Measurements from ENCODE around the gene SIM2.

SIM2 gene

GRCh38 chr21:36785615-36786014 is 86.7 kb downstream of the SIM2 start:
- H3K4me2 ChIP-seq (ENCODE audit: low read length): no peak overlapping the region

GRCh38 chr21:36786186-36786585 is 87.3 kb downstream of the SIM2 start:
- Histone ChIP-seq H3K9me3 (ENCODE audit: control insufficient read depth, low read length) (no peaks in the 10 kb centered on the region), H2AFZ (no peak overlapping the region), H3K79me2 (no peaks in the 10 kb centered on the region), H3K4me2 (ENCODE audit: low read length) (no peak overlapping the region), H3K4me1 (no peaks in the 10 kb centered on the region), H3K27ac (no peak overlapping the region), H3K27me3 (ENCODE audit: control insufficient read depth, insufficient read depth, low read length) (no peaks in the 10 kb centered on the region), H3K4me3 (ENCODE audit: low read depth, low read length) (no peak overlapping the region), H3K9ac (no peak overlapping the region), H3K36me3 (ENCODE audit: control insufficient read depth, insufficient read depth, low read length) (no peaks in the 10 kb centered on the region)
- no peak for TF ChIP-seq CTCF (IDR thresholded peaks at IDR 0.05)

More at GRCh38 chr21:36785615-36786014, 86.7 kb downstream of the SIM2 start:
- Histone ChIP-seq H3K79me2 (no peaks in the 10 kb centered on the region), H3K9ac (no peak overlapping the region), H3K27ac (no peak overlapping the region), H3K4me3 (ENCODE audit: low read depth, low read length) (no peak overlapping the region), H3K9me3 (ENCODE audit: control insufficient read depth, low read length) (no peaks in the 10 kb centered on the region), H3K27me3 (ENCODE audit: control insufficient read depth, insufficient read depth, low read length) (no peaks in the 10 kb centered on the region), H3K4me1 (no peaks in the 10 kb centered on the region), H2AFZ (no peak overlapping the region), H3K36me3 (ENCODE audit: control insufficient read depth, insufficient read depth, low read length) (no peaks in the 10 kb centered on the region)
- no peak for TF ChIP-seq CTCF (IDR thresholded peaks at IDR 0.05)

DNA sequence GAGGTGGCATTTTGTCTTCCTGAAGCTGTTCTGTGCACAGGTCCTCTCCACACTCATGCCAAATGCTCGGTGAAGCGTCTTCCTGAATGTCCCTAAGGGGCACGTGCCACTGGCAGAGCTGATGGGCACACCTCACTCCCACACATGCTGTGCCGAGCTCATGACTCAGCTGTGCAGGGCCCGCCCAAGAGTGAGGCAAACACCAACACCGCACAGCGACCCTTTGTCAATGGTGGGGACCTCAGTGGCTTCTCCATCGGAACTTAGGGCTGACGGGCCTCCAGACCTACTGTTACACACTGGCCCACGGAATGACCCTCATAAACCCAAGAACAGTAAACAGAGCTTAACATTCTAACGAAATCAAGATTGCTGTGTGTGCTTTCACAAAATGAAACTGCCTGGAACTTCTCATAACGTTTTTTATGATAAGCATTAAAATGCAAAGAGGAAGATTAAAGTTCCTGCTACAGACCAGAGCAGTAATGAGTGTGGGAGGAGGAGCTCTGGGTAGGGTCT is 89.3 kb downstream of the SIM2 start:
- no peak overlapping the region for H3K4me3 ChIP-seq (ENCODE audit: low read depth, low read length)
- no peak for TF ChIP-seq CTCF (IDR thresholded peaks at IDR 0.05)

DNA sequence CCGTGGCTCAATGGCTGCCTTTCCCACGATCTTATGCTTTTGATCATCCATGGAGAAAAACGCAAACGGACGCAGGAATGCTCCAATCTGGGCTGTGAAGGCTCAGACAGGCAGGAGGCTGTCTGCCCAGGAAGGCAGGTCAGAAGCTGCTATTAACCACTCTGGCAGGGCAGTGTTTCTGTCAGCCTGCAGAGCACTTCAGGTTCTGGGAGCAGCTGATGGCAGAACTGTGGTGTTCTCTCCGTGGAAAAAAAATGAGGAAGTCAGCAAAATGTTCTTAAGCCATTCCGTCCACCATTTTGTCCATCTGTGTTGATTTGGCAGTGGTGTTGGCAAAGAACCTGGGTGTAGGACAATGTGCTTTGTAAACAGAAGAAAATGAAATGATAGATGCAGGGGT is 91.7 kb downstream of the SIM2 start:
- no peak for TF ChIP-seq CTCF (IDR thresholded peaks at IDR 0.05)
- no peaks in the 10 kb centered on the region for H3K36me3 ChIP-seq (ENCODE audit: control insufficient read depth, insufficient read depth, low read length)
- no peaks in the 10 kb centered on the region for H3K4me1 ChIP-seq
- no peak overlapping the region for H3K9ac ChIP-seq
- H3K79me2 ChIP-seq: no peaks in the 10 kb centered on the region
- H3K4me3 ChIP-seq (ENCODE audit: low read depth, low read length): no peak overlapping the region
- H3K9me3 ChIP-seq (ENCODE audit: control insufficient read depth, low read length): no peaks in the 10 kb centered on the region
- H3K4me2 ChIP-seq (ENCODE audit: low read length): no peak overlapping the region
- no peak overlapping the region for H2AFZ ChIP-seq
- H3K27ac ChIP-seq: no peak overlapping the region
- no peaks in the 10 kb centered on the region for H3K27me3 ChIP-seq (ENCODE audit: control insufficient read depth, insufficient read depth, low read length)

More for the DNA sequence above, 89.3 kb downstream of the SIM2 start:
- H3K27me3 ChIP-seq (ENCODE audit: control insufficient read depth, insufficient read depth, low read length): no peaks in the 10 kb centered on the region
- H3K79me2 ChIP-seq: no peaks in the 10 kb centered on the region
- H2AFZ ChIP-seq: no peak overlapping the region
- H3K9me3 ChIP-seq (ENCODE audit: control insufficient read depth, low read length): no peaks in the 10 kb centered on the region
- no peaks in the 10 kb centered on the region for H3K36me3 ChIP-seq (ENCODE audit: control insufficient read depth, insufficient read depth, low read length)
- H3K4me2 ChIP-seq (ENCODE audit: low read length): no peak overlapping the region
- H3K4me1 ChIP-seq: no peaks in the 10 kb centered on the region
- no peak overlapping the region for H3K9ac ChIP-seq
- H3K27ac ChIP-seq: no peak overlapping the region

- Histone ChIP-seq H3K9ac (no peak overlapping the region), H3K27ac (no peak overlapping the region), H3K4me3 (ENCODE audit: low read depth, low read length) (no peak overlapping the region), H3K79me2 (no peaks in the 10 kb centered on the region), H3K4me1 (no peaks in the 10 kb centered on the region), H3K27me3 (ENCODE audit: control insufficient read depth, insufficient read depth, low read length) (no peaks in the 10 kb centered on the region), H3K9me3 (ENCODE audit: control insufficient read depth, low read length) (no peaks in the 10 kb centered on the region), H3K4me2 (ENCODE audit: low read length) (no peak overlapping the region), H2AFZ (no peak overlapping the region), H3K36me3 (ENCODE audit: control insufficient read depth, insufficient read depth, low read length) (no peaks in the 10 kb centered on the region)
- TF ChIP-seq CTCF (IDR thresholded peaks at IDR 0.05): no peak
Observed at GRCh38 chr21:36791180-36791579, 92.3 kb downstream of the SIM2 start.

All from parathyroid adenoma (tissue), 2 donors.